Measurements from ENCODE around the gene SPATA45. TPM values are rescaled to one million over a fixed set of nuclear protein-coding genes. Genes with fewer than 3 reads are reported as not detected.
"Not testable (repeated sequence)": the region's sequence is repeated elsewhere in the genome, so short reads cannot be mapped to it uniquely, and the experiment has no call there.

Gene SPATA45
- total RNA-seq, 1 experiment from 2014 or later = not detected

GRCh38 chr1:212871976-212872375, 24.5 kb upstream of the SPATA45 start:
- H3K4me1 ChIP-seq = no peaks in the 10 kb centered on the region
- no peaks in the 10 kb centered on the region for H3K27me3 Mint-ChIP-seq (ENCODE audit: insufficient read depth, unreplicated experiment)
- no peaks in the 10 kb centered on the region for H3K4me1 Mint-ChIP-seq (ENCODE audit: low read depth, unreplicated experiment)
- no peaks in the 10 kb centered on the region for H3K9me3 ChIP-seq
- no peak overlapping the region for H3K4me3 ChIP-seq (ENCODE audit: low read depth, low read length)
- no peak overlapping the region for H3K27ac Mint-ChIP-seq (ENCODE audit: unreplicated experiment)
- TF ChIP-seq CTCF (IDR thresholded peaks at IDR 0.05; ENCODE audit: insufficient read depth in 1 of 2, low read depth in 1 of 2, low read length in 1 of 2, severe bottlenecking in 1 of 2, unreplicated experiment in 1 of 2) = no peak
- H3K36me3 ChIP-seq (ENCODE audit: control insufficient read depth, insufficient read depth, low read length) = no peaks in the 10 kb centered on the region; the same call in none of the 2 replicates
- no peaks in the 10 kb centered on the region for H3K27me3 ChIP-seq (replicated peaks; ENCODE audit: control insufficient read depth, insufficient read depth, low read length)
- no peak overlapping the region for H3K4me3 Mint-ChIP-seq (ENCODE audit: unreplicated experiment)
- no TSS peak for BruUV-seq (replicated peaks)
- peaks cover 66% of the 10 kb centered on the region for H3K36me3 Mint-ChIP-seq (ENCODE audit: insufficient read depth, unreplicated experiment)
- no peak for DNase-seq
- POLR2A ChIA-PET = no interaction called here
- intact Hi-C loops (cut with micrococcal nuclease; ENCODE audit: unreplicated experiment) = no loop called here
- H3K9me3 Mint-ChIP-seq (ENCODE audit: unreplicated experiment) = no peaks in the 10 kb centered on the region
- CTCF ChIA-PET = no interaction called here

- Histone ChIP-seq H3K4me1 (no peaks in the 10 kb centered on the region), H3K27me3 (replicated peaks; ENCODE audit: control insufficient read depth, insufficient read depth, low read length) (no peaks in the 10 kb centered on the region), H3K36me3 (ENCODE audit: control insufficient read depth, insufficient read depth, low read length) (no peaks in the 10 kb centered on the region; the same call in 1 of the 2 replicates), H3K9me3 (no peaks in the 10 kb centered on the region), H3K4me3 (ENCODE audit: low read depth, low read length) (no peak overlapping the region)
- DNase-seq = no peak
- Mint-ChIP-seq H3K27ac (ENCODE audit: unreplicated experiment) (no peak overlapping the region), H3K27me3 (ENCODE audit: insufficient read depth, unreplicated experiment) (no peaks in the 10 kb centered on the region), H3K4me1 (ENCODE audit: low read depth, unreplicated experiment) (peaks cover 12% of the 10 kb centered on the region), H3K9me3 (ENCODE audit: unreplicated experiment) (no peaks in the 10 kb centered on the region), H3K4me3 (ENCODE audit: unreplicated experiment) (no peak overlapping the region), H3K36me3 (ENCODE audit: insufficient read depth, unreplicated experiment) (peaks cover 59% of the 10 kb centered on the region)
- CTCF ChIA-PET = interaction anchor here (0.7 kb wide), 1 partner anchor 75 kb away, joined by 3 read pairs; no protein-coding TSS in a partner anchor
- BruUV-seq (replicated peaks) = no TSS peak
- POLR2A ChIA-PET = no interaction called here
- no peak for TF ChIP-seq CTCF (IDR thresholded peaks at IDR 0.05; ENCODE audit: insufficient read depth in 1 of 2, low read depth in 1 of 2, low read length in 1 of 2, severe bottlenecking in 1 of 2, unreplicated experiment in 1 of 2)
- intact Hi-C loops (cut with micrococcal nuclease; ENCODE audit: unreplicated experiment) = no loop called here
Observed at GRCh38 chr1:212867192-212867591, 19.7 kb upstream of the SPATA45 start.

- no peaks in the 10 kb centered on the region for H3K9me3 Mint-ChIP-seq (ENCODE audit: unreplicated experiment)
- no peak overlapping the region for H3K4me3 ChIP-seq (ENCODE audit: low read depth, low read length)
- no peak overlapping the region for H3K4me3 Mint-ChIP-seq (ENCODE audit: unreplicated experiment)
- no peak for TF ChIP-seq CTCF (IDR thresholded peaks at IDR 0.05; ENCODE audit: insufficient read depth in 1 of 2, low read depth in 1 of 2, low read length in 1 of 2, severe bottlenecking in 1 of 2, unreplicated experiment in 1 of 2)
- intact Hi-C loops (cut with micrococcal nuclease; ENCODE audit: unreplicated experiment) = no loop called here
- H3K36me3 Mint-ChIP-seq (ENCODE audit: insufficient read depth, unreplicated experiment) = peaks cover 44% of the 10 kb centered on the region
- no peak for DNase-seq
- H3K4me1 ChIP-seq = peaks cover 9% of the 10 kb centered on the region
- no peaks in the 10 kb centered on the region for H3K9me3 ChIP-seq
- no peaks in the 10 kb centered on the region for H3K27me3 ChIP-seq (replicated peaks; ENCODE audit: control insufficient read depth, insufficient read depth, low read length)
- no peaks in the 10 kb centered on the region; the same call in 1 of the 2 replicates for H3K36me3 ChIP-seq (ENCODE audit: control insufficient read depth, insufficient read depth, low read length)
- ChIA-PET CTCF (no interaction called here), POLR2A (no interaction called here)
- no TSS peak for BruUV-seq (replicated peaks)
- peaks cover 12% of the 10 kb centered on the region for H3K4me1 Mint-ChIP-seq (ENCODE audit: low read depth, unreplicated experiment)
- no peak overlapping the region for H3K27ac Mint-ChIP-seq (ENCODE audit: unreplicated experiment)
- no peaks in the 10 kb centered on the region for H3K27me3 Mint-ChIP-seq (ENCODE audit: insufficient read depth, unreplicated experiment)
Observed at GRCh38 chr1:212864201-212864600, 16.8 kb upstream of the SPATA45 start.

GRCh38 chr1:212863345-212863744, 15.9 kb upstream of the SPATA45 start:
- H3K4me3 ChIP-seq (ENCODE audit: low read depth, low read length); H3K36me3 ChIP-seq (ENCODE audit: control insufficient read depth, insufficient read depth, low read length); H3K27me3 ChIP-seq (replicated peaks; ENCODE audit: control insufficient read depth, insufficient read depth, low read length); H3K9me3 Mint-ChIP-seq (ENCODE audit: unreplicated experiment); H3K9me3 ChIP-seq; POLR2A ChIA-PET; H3K27me3 Mint-ChIP-seq (ENCODE audit: insufficient read depth, unreplicated experiment); H3K4me3 Mint-ChIP-seq (ENCODE audit: unreplicated experiment); intact Hi-C loops (cut with micrococcal nuclease; ENCODE audit: unreplicated experiment); BruUV-seq (replicated peaks); H3K27ac Mint-ChIP-seq (ENCODE audit: unreplicated experiment); DNase-seq; H3K4me1 ChIP-seq: not testable (repeated sequence)
- peaks cover 12% of the 10 kb centered on the region for H3K4me1 Mint-ChIP-seq (ENCODE audit: low read depth, unreplicated experiment)
- H3K36me3 Mint-ChIP-seq (ENCODE audit: insufficient read depth, unreplicated experiment) = peaks cover 47% of the 10 kb centered on the region
- CTCF ChIA-PET = interaction anchor here (0.7 kb wide), 1 partner anchor 1137 kb away, joined by 3 read pairs; no protein-coding TSS in a partner anchor

Measured in Caco-2 (cell line).